HEK293 (cell line): ENCODE results near the gene PRR16.

ENCODE experiments used
- CTCF ChIA-PET: fragments of 350-600 bp; formaldehyde crosslinking; extraction: SDS; loops from one replicate; lab custom pipeline; 2021; ENCODE audit warnings: antibody characterized with exemption; lab: Yijun Ruan, JAX
- POLR2A ChIA-PET: fragments of 300-600 bp; formaldehyde crosslinking; extraction: SDS; loops from one replicate; lab custom pipeline; 2020; ENCODE audit warnings: antibody characterized with exemption, inconsistent platforms; lab: Yijun Ruan, JAX
- H3K27ac ChIP-seq: fragments of 200-500 bp; sonication (Bioruptor generic); 2 replicates; pipeline ENCODE4 v1.5.1; 2014; ENCODE audit warnings: low read depth, low read length, control low read depth, inconsistent platforms; ENCODE audit errors: extremely low read depth
- H3K36me3 ChIP-seq, 2 experiments: fragments of 200-500 bp in 1 of 2; sonication (Bioruptor generic) in 1 of 2; 1 replicate in 1 of 2; 2 replicates in 1 of 2; pipeline ENCODE4 v1.5.1; 2014 to 2017; ENCODE audit warnings: inconsistent platforms in 2 of 2, low read length in 2 of 2; ENCODE audit not compliant: control insufficient read depth in 2 of 2, insufficient read depth in 1 of 2
- H3K4me1 ChIP-seq: fragments of 200-500 bp; sonication (Bioruptor generic); 2 replicates; pipeline ENCODE4 v1.5.1; 2014; ENCODE audit warnings: mild to moderate bottlenecking, low read length, inconsistent platforms; ENCODE audit not compliant: control insufficient read depth, insufficient read depth
- H3K4me3 ChIP-seq: 2 replicates; pipeline ENCODE4 v1.5.1; 2011; ENCODE audit warnings: low read depth, mild to moderate bottlenecking, control low read depth, low read length, moderate library complexity
- H3K9me3 ChIP-seq: fragments of 200-500 bp; sonication (Bioruptor generic); 2 replicates; pipeline ENCODE4 v1.5.1; 2014; ENCODE audit warnings: low read depth, low read length, inconsistent platforms; ENCODE audit not compliant: control insufficient read depth, insufficient read depth
- BCL11A ChIP-seq: fragments of 450-650 bp; formaldehyde crosslinking; IDR thresholded peaks from 2 replicates; pipeline ENCODE4 v1.5.1; 2016; ENCODE audit warnings: low read depth, missing biosample characterization, missing genetic modification characterization
- PATZ1 ChIP-seq: fragments of 450-650 bp; formaldehyde crosslinking; IDR thresholded peaks from 2 replicates; pipeline ENCODE4 v1.5.1; 2016; ENCODE audit warnings: missing biosample characterization, missing genetic modification characterization
- RBAK ChIP-seq: fragments of 450-650 bp; formaldehyde crosslinking; IDR thresholded peaks from 2 replicates; pipeline ENCODE4 v1.5.1; 2016; ENCODE audit warnings: missing biosample characterization, missing genetic modification characterization
- REPIN1 ChIP-seq: fragments of 450-650 bp; formaldehyde crosslinking; IDR thresholded peaks from 2 replicates; pipeline ENCODE4 v1.5.1; 2017; ENCODE audit warnings: missing biosample characterization, missing genetic modification characterization, low read depth
- ZBTB21 ChIP-seq: fragments of 450-650 bp; formaldehyde crosslinking; IDR thresholded peaks from 2 replicates; pipeline ENCODE4 v1.5.1; 2017; ENCODE audit warnings: missing biosample characterization, missing genetic modification characterization
- ZBTB49 ChIP-seq: fragments of 450-650 bp; formaldehyde crosslinking; IDR thresholded peaks from 2 replicates; pipeline ENCODE4 v1.5.1; 2016; ENCODE audit warnings: missing biosample characterization, missing genetic modification characterization, low read depth
- ZNF112 ChIP-seq: fragments of 450-650 bp; formaldehyde crosslinking; IDR thresholded peaks from 2 replicates; pipeline ENCODE4 v1.5.0; 2017; ENCODE audit warnings: missing biosample characterization, missing genetic modification characterization
- ZNF140 ChIP-seq: fragments of 450-650 bp; formaldehyde crosslinking; IDR thresholded peaks from 2 replicates; pipeline ENCODE4 v1.5.1; 2016; ENCODE audit warnings: missing biosample characterization, missing genetic modification characterization
- ZNF239 ChIP-seq: fragments of 450-650 bp; formaldehyde crosslinking; IDR thresholded peaks from 2 replicates; pipeline ENCODE4 v1.5.1; 2016; ENCODE audit warnings: missing biosample characterization, missing genetic modification characterization
- ZNF280C ChIP-seq: fragments of 450-650 bp; formaldehyde crosslinking; IDR thresholded peaks from 2 replicates; pipeline ENCODE4 v1.5.1; 2016; ENCODE audit warnings: missing biosample characterization, missing genetic modification characterization
- ZNF292 ChIP-seq: fragments of 450-650 bp; formaldehyde crosslinking; IDR thresholded peaks from 2 replicates; pipeline ENCODE4 v1.5.1; 2016; ENCODE audit warnings: low read depth, missing biosample characterization, missing genetic modification characterization, borderline replicate concordance
- ZNF521 ChIP-seq: fragments of 450-650 bp; formaldehyde crosslinking; IDR thresholded peaks from 2 replicates; pipeline ENCODE4 v1.5.1; 2017; ENCODE audit warnings: missing biosample characterization, mild to moderate bottlenecking, missing genetic modification characterization
- ZNF560 ChIP-seq: fragments of 450-650 bp; formaldehyde crosslinking; IDR thresholded peaks from 2 replicates; pipeline ENCODE4 v1.5.1; 2017; ENCODE audit warnings: missing biosample characterization, missing genetic modification characterization, borderline replicate concordance
- ZNF571 ChIP-seq: fragments of 450-650 bp; formaldehyde crosslinking; IDR thresholded peaks from 2 replicates; pipeline ENCODE4 v1.5.0; 2017; ENCODE audit warnings: missing biosample characterization, missing genetic modification characterization
- ZNF585B ChIP-seq: fragments of 450-650 bp; formaldehyde crosslinking; IDR thresholded peaks from 2 replicates; pipeline ENCODE4 v1.5.1; 2016; ENCODE audit warnings: missing biosample characterization, missing genetic modification characterization
- ZNF654 ChIP-seq: fragments of 450-650 bp; formaldehyde crosslinking; IDR thresholded peaks from 2 replicates; pipeline ENCODE4 v1.5.1; 2016; ENCODE audit warnings: low read depth, missing biosample characterization, missing genetic modification characterization

The PRR16 gene

GRCh38 chr5:120476063-120476462 lies 12.0 kb downstream of the PRR16 start:
- POLR2A ChIA-PET = no interaction called here

GRCh38 chr5:120479066-120479465 lies 15.0 kb downstream of the PRR16 start:
- H3K4me3 ChIP-seq = no peak overlapping the region
- TF ChIP-seq ZNF521 (tag by site-specific recombination) = no peak
- no peak for TF ChIP-seq ZBTB49
- TF ChIP-seq ZNF112 = no peak
- TF ChIP-seq, all 188 proteins: peak for 0
- Histone ChIP-seq H3K36me3 (no peaks in the 10 kb centered on the region), H3K9me3 (no peaks in the 10 kb centered on the region), H3K27ac (no peak overlapping the region), H3K4me1 (no peaks in the 10 kb centered on the region)
- CTCF ChIA-PET = no interaction called here
- POLR2A ChIA-PET = no interaction called here

More at GRCh38 chr5:120476063-120476462, 12.0 kb downstream of the PRR16 start:
- no peak for TF ChIP-seq ZBTB21
- TF ChIP-seq ZNF280C = no peak
- H3K4me1 ChIP-seq = no peaks in the 10 kb centered on the region
- no peak overlapping the region for H3K4me3 ChIP-seq
- no peak overlapping the region for H3K27ac ChIP-seq
- CTCF ChIA-PET = no interaction called here
- H3K9me3 ChIP-seq = no peaks in the 10 kb centered on the region
- H3K36me3 ChIP-seq = no peaks in the 10 kb centered on the region

- CTCF ChIA-PET = no interaction called here
- H3K9me3 ChIP-seq = no peaks in the 10 kb centered on the region
- no peaks in the 10 kb centered on the region for H3K36me3 ChIP-seq
- H3K4me1 ChIP-seq = no peaks in the 10 kb centered on the region
- H3K27ac ChIP-seq = no peak overlapping the region
- TF ChIP-seq ZNF571 (tag by site-specific recombination) = no peak
- TF ChIP-seq ZNF654 (tag by site-specific recombination) = no peak
- TF ChIP-seq ZNF140 (tag by site-specific recombination) = no peak
- TF ChIP-seq ZNF239 = no peak
- no peak for TF ChIP-seq ZNF560 (tag by site-specific recombination)
- no peak for TF ChIP-seq ZNF585B (tag by site-specific recombination)
- POLR2A ChIA-PET = no interaction called here
- H3K4me3 ChIP-seq = no peak overlapping the region
These were observed 35.9 kb downstream of the PRR16 start for GRCh38 chr5:120499876-120500563.

- H3K4me1 ChIP-seq = no peaks in the 10 kb centered on the region
- H3K27ac ChIP-seq = no peak overlapping the region
- ChIA-PET POLR2A (no interaction called here), CTCF (no interaction called here)
- no peaks in the 10 kb centered on the region for H3K9me3 ChIP-seq
- H3K36me3 ChIP-seq = no peaks in the 10 kb centered on the region
- no peak overlapping the region for H3K4me3 ChIP-seq
- no peak for TF ChIP-seq PATZ1 (tag by site-specific recombination)
- no peak for TF ChIP-seq REPIN1 (tag by site-specific recombination)
- no peak for TF ChIP-seq ZNF292 (tag by site-specific recombination)
- no peak for TF ChIP-seq BCL11A
- TF ChIP-seq ZBTB49 = no peak
- TF ChIP-seq RBAK (tag by site-specific recombination) = no peak
- TF ChIP-seq ZNF280C = no peak
These were observed 38.4 kb downstream of the PRR16 start for GRCh38 chr5:120502531-120502930.
